ENCODE measurements around the gene LRP2.

DNA sequence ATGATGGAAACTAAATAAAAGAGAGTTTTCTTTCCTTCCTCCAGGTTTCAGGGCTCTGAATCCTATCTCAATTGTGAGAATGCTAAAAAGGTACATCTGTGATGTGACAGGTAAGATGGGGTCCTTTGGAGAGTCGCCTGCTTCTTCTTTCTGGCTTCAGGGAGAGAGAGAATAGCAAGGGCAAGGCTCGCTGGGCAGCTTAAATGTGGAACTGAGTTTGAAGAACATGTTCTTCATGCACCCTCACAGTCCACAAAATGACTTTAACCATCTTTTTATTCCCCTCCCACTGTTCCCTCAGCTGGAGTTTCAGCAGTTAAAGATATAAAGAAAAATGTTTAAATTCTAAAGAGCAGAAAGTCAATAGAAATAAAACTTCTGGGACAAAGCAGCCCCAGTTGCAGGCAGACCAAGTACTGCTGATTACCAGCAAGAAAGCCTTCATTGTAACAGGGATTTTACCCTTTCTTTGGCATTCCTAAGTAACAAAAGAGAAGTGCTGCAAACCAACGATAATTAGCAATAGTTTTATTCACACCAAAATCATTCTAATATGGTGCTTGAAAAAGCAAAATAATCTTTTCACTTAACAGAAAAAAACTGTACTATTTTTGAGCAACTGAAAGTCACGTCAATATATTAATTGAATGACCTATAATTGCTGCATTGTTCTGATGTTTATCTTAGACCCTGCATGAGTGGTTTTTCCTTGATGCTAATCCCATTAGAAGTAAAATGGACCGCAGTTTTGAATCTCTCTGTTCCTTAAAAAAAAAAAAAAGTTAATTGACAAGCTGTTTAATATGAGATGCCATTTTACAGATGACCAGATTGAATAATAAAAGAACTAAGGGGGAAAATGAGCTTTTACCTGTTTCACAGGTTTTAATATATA, 61.5 kb downstream of the LRP2 start:
- TF ChIP-seq POLR2A (IDR thresholded peaks at IDR 0.05) (no peak), CTCF (IDR thresholded peaks at IDR 0.05) (no peak), POLR2AphosphoS5 (IDR thresholded peaks at IDR 0.05) (no peak)
